IMR-90 (cell line): Measurements from ENCODE around the gene RAPGEF3. TPM values are rescaled to one million over a fixed set of nuclear protein-coding genes. Genes with fewer than 3 reads are reported as not detected.

Experiments used
- ATAC-seq: fragments of 200-7000 bp; cut with Tn5 transposase; 2 replicates; pipeline ENCODE4 v1.9.1; 2020; ENCODE audit warnings: low read depth, mild to moderate bottlenecking, moderate library complexity
- BruUV-seq: library from RNA; stranded (reverse); fragments of 400-500 nt; replicated peaks from 2 replicates; lab custom pipeline; 2021; lab: Mats Ljungman, UMichigan
- CTCF ChIA-PET: fragments of 300-600 bp; formaldehyde crosslinking; extraction: SDS; loops from one replicate; lab custom pipeline; 2021; ENCODE audit warnings: antibody characterized with exemption; lab: Yijun Ruan, JAX
- POLR2A ChIA-PET: fragments of 300-600 bp; sonication (Branson Sonifier 250); formaldehyde crosslinking; loops from one replicate; lab custom pipeline; 2022; ENCODE audit warnings: antibody characterized with exemption; ENCODE audit not compliant: unreplicated experiment; lab: Charles Lee
- DNase-seq: peaks from one replicate; pipeline ENCODE4 v3.0.0; 2013
- H2AFZ ChIP-seq: replicated peaks from 2 replicates; pipeline ENCODE3; 2013; ENCODE audit warnings: low read length, mild to moderate bottlenecking; ENCODE audit not compliant: poor library complexity
- H2AK5ac ChIP-seq: 2 replicates; pipeline ENCODE4 v1.6.1; 2013; ENCODE audit warnings: low read depth, low read length, inconsistent platforms
- H2AK9ac ChIP-seq: replicated peaks from 2 replicates; pipeline ENCODE3; 2013; ENCODE audit warnings: mild to moderate bottlenecking, low read depth, low read length, moderate library complexity; ENCODE audit not compliant: poor library complexity
- H2BK120ac ChIP-seq: 2 replicates; pipeline ENCODE4 v1.6.1; 2013; ENCODE audit warnings: low read depth, low read length, inconsistent platforms
- H2BK15ac ChIP-seq: 3 replicates; pipeline ENCODE4 v1.6.1; 2013; ENCODE audit warnings: low read depth, low read length, inconsistent platforms
- H2BK20ac ChIP-seq: 2 replicates; pipeline ENCODE4 v1.6.1; 2013; ENCODE audit warnings: low read depth, mild to moderate bottlenecking, inconsistent platforms, low read length, moderate library complexity
- H2BK5ac ChIP-seq: 2 replicates; pipeline ENCODE4 v1.6.1; 2013; ENCODE audit warnings: mild to moderate bottlenecking, low read depth, low read length, inconsistent platforms; ENCODE audit not compliant: poor library complexity, severe bottlenecking
- H3K14ac ChIP-seq: replicated peaks from 2 replicates; pipeline ENCODE4 v1.6.1; 2013; ENCODE audit warnings: low read depth, low read length, inconsistent platforms
- H3K18ac ChIP-seq: 2 replicates; pipeline ENCODE4 v1.6.1; 2013; ENCODE audit warnings: low read depth, low read length, control low read depth
- H3K23ac ChIP-seq: 2 replicates; pipeline ENCODE4 v1.6.1; 2013; ENCODE audit warnings: low read depth, low read length, inconsistent platforms
- H3K27ac ChIP-seq: 2 replicates; pipeline ENCODE4 v1.5.1; 2013; ENCODE audit warnings: mild to moderate bottlenecking, control low read depth, low read length; ENCODE audit not compliant: insufficient read depth
- H3K27me3 ChIP-seq: 2 replicates; pipeline ENCODE4 v1.6.1; 2013; ENCODE audit warnings: low read length; ENCODE audit not compliant: control insufficient read depth, insufficient read depth
- H3K36me3 ChIP-seq: 2 replicates; pipeline ENCODE4 v1.6.1; 2013; ENCODE audit warnings: low read length, mixed read lengths; ENCODE audit not compliant: control insufficient read depth, insufficient read depth
- H3K4ac ChIP-seq: 2 replicates; pipeline ENCODE4 v1.6.1; 2013; ENCODE audit warnings: low read depth, low read length, inconsistent platforms
- H3K4me1 ChIP-seq: 2 replicates; pipeline ENCODE4 v1.6.1; 2013; ENCODE audit warnings: low read length, mixed read lengths; ENCODE audit not compliant: control insufficient read depth, insufficient read depth
- H3K4me2 ChIP-seq: 2 replicates; pipeline ENCODE4 v1.6.1; 2013; ENCODE audit warnings: low read depth, mild to moderate bottlenecking, control low read depth, low read length, moderate library complexity
- H3K4me3 ChIP-seq: 2 replicates; pipeline ENCODE4 v1.5.1; 2013; ENCODE audit warnings: low read depth, mild to moderate bottlenecking, control low read depth, low read length, moderate library complexity; ENCODE audit not compliant: insufficient read depth
- H3K56ac ChIP-seq: 2 replicates; pipeline ENCODE4 v1.6.1; 2013; ENCODE audit warnings: low read length, inconsistent platforms; ENCODE audit not compliant: insufficient read depth; ENCODE audit errors: extremely low read depth
- H3K79me1 ChIP-seq, 2 experiments: 2 replicates each; pipeline ENCODE4 v1.6.1; 2013; ENCODE audit warnings: low read length in 2 of 2, inconsistent platforms in 1 of 2, low read depth in 1 of 2
- H3K9ac ChIP-seq: 2 replicates; pipeline ENCODE4 v1.6.1; 2013; ENCODE audit warnings: low read depth, low read length, control low read depth
- H3K9me1 ChIP-seq: 2 replicates; pipeline ENCODE4 v1.6.1; 2013; ENCODE audit warnings: low read length, inconsistent platforms; ENCODE audit not compliant: insufficient read depth
- H3K9me3 ChIP-seq: 2 replicates; pipeline ENCODE4 v1.6.1; 2013; ENCODE audit warnings: low read length; ENCODE audit not compliant: control insufficient read depth, insufficient read depth
- H4K20me1 ChIP-seq: 2 replicates; pipeline ENCODE4 v1.6.1; 2013; ENCODE audit warnings: low read length, inconsistent platforms; ENCODE audit not compliant: insufficient read depth
- H4K5ac ChIP-seq: 2 replicates; pipeline ENCODE4 v1.6.1; 2013; ENCODE audit warnings: mild to moderate bottlenecking, low read depth, low read length, control low read depth
- H4K8ac ChIP-seq, 2 experiments: 2 replicates each; pipeline ENCODE4 v1.6.1; 2013; ENCODE audit warnings: low read depth in 2 of 2, low read length in 2 of 2, control low read depth in 1 of 2, inconsistent platforms in 1 of 2
- H4K91ac ChIP-seq: 2 replicates; pipeline ENCODE4 v1.6.1; 2013; ENCODE audit warnings: low read depth, low read length, inconsistent platforms; ENCODE audit not compliant: insufficient read depth
- BHLHE40 ChIP-seq: fragments of 150-350 bp; IDR thresholded peaks from 2 replicates; pipeline ENCODE4 v1.6.1; 2016; ENCODE audit warnings: mild to moderate bottlenecking, low read depth, low read length
- RCOR1 ChIP-seq: IDR thresholded peaks from 2 replicates; pipeline ENCODE4 v1.6.1; 2012; ENCODE audit warnings: mild to moderate bottlenecking, low read length, improper control_type of control experiment; ENCODE audit not compliant: insufficient replicate concordance
- RFX5 ChIP-seq: IDR thresholded peaks from 2 replicates; pipeline ENCODE4 v1.8.0; 2012; ENCODE audit warnings: low read depth, mild to moderate bottlenecking, low read length, moderate library complexity
- USF2 ChIP-seq: fragments of 150-350 bp; IDR thresholded peaks from 2 replicates; pipeline ENCODE4 v1.6.1; 2017; ENCODE audit warnings: mild to moderate bottlenecking, antibody characterized with exemption, low read length, low read depth
- WGBS, 2 experiments: methylation state at CpG; one replicate each; pipeline versions ENCODE4 v1.1.5 to v1.1.7; 2013; ENCODE audit warnings: missing lambda C conversion rate in 2 of 2; ENCODE audit not compliant: insufficient read length in 1 of 2; ENCODE audit errors: extremely low coverage in 2 of 2; 5-methylcytosine and 5-hydroxymethylcytosine counted together
- dilution Hi-C: fragments of 300-500 bp; cut with HindIII; formaldehyde crosslinking; loops from one replicate; pipeline ENCODE4 v1.14.3; 2018; ENCODE audit warnings: low sequenced_read_pairs; ENCODE audit not compliant: unreplicated experiment
- in situ Hi-C: fragments of 300-500 bp; cut with MboI; formaldehyde crosslinking; loops from 3 replicates; pipeline ENCODE4 v1.14.3; 2019; ENCODE audit warnings: low sequenced_read_pairs, inconsistent platforms, mixed read lengths
- intact Hi-C: fragments of 100-400 bp; cut with micrococcal nuclease; formaldehyde crosslinking; loops from 2 replicates; pipeline ENCODE4 v1.10.0; 2022
- polyA plus RNA-seq, 3 experiments: library from polyadenylated mRNA; depleted of rRNA; stranded (reverse); fragments of >200 nt; gene quantifications; 2 replicates each; pipeline ENCODE4 v1.2.3, GENCODE V29; 2012; ENCODE audit warnings: low replicate concordance in 1 of 3
- total RNA-seq: library from RNA; depleted of rRNA; stranded (reverse); fragments of >200 nt; gene quantifications from 2 replicates; pipeline ENCODE4 v1.2.3, GENCODE V29; 2012

The RAPGEF3 gene
- total and polyA plus RNA-seq, 2 of the 4 experiments (the other 2 are of a cell fraction): 1.3 to 2.0 TPM

DNA sequence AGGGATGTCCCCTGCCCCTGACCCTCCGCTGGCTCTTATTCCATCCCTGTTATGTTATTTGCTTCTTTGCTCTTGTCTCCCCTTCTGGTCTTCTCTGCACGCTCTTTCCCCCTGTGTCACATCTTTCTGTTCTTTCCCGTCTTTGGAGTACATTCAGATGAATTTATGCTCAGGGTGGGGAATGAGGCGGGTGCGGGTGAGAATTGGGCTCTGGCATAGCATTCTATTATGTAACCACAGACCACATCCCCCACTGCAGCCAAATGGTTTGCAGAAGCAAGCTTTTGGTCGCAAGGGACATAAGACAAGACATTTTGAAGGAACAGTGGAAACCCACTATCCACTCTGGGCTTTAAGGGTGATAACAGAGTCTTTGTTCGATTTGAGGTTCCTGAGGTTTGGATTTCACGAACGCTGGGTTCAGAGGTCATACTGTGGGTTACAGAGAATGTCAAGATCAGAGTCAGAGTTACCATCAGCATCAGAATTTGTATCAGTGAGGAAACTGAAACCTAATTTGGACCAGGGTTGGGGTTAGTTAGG is 37.2 kb downstream of the RAPGEF3 start:
- Histone ChIP-seq H3K14ac (no peak overlapping the region), H3K9ac (no peak overlapping the region), H3K4me2 (no peak overlapping the region), H4K91ac (no peak overlapping the region), H4K20me1 (no peaks in the 10 kb centered on the region), H2AK5ac (no peak overlapping the region), H2BK120ac (no peak overlapping the region), H2BK5ac (no peak overlapping the region), H4K5ac (no peak overlapping the region), H3K4me1 (peaks cover 14% of the 10 kb centered on the region), H2BK15ac (no peak overlapping the region), H2BK20ac (no peak overlapping the region), H3K4ac (no peak overlapping the region), H3K4me3 (no peak overlapping the region), H3K9me3 (no peaks in the 10 kb centered on the region), H3K56ac (no peak overlapping the region), H2AK9ac (no peak overlapping the region), H3K18ac (no peak overlapping the region), H3K79me1 (no peaks in the 10 kb centered on the region), H2AFZ (no peak overlapping the region), H3K9me1 (peaks cover 5% of the 10 kb centered on the region), H3K23ac (no peak overlapping the region), H3K27ac (no peak overlapping the region), H4K8ac (no peak overlapping the region), H3K27me3 (no peaks in the 10 kb centered on the region), H3K36me3 (no peaks in the 10 kb centered on the region)
- CTCF ChIA-PET: no interaction called here
- no peak for ATAC-seq
- intact Hi-C loops (no loop called here), in situ Hi-C loops (loop anchor here (10.0 kb wide), 1 partner anchor 423 kb away; no protein-coding TSS in a partner anchor), dilution Hi-C loops (no loop called here)
- no TSS peak for BruUV-seq
- no peak for DNase-seq
- POLR2A ChIA-PET: interaction anchor here (0.6 kb wide), 1 partner anchor 10 kb away, joined by 3 read pairs; no protein-coding TSS in a partner anchor
- WGBS, 2 experiments: 70% methylated on average over 2 of the region's 9 CpGs; no CpG with 5 or more reads in 1 of the 2 experiments
- TF ChIP-seq USF2: no peak
- TF ChIP-seq RCOR1: no peak
- no peak for TF ChIP-seq BHLHE40
- TF ChIP-seq RFX5: no peak
